H4 (cell line): ENCODE data around the gene CAPN5. TPM values are rescaled to one million over a fixed set of nuclear protein-coding genes. Genes with fewer than 3 reads are reported as not detected.

Experiments used
- DNase-seq: peaks from one replicate; pipeline ENCODE4 v3.0.0-alpha.2; 2015; ENCODE audit warnings: low spot score
- total RNA-seq: library from RNA; depleted of rRNA; stranded (reverse); fragments of >200 nt; shearing (Covaris generic); gene quantifications from 2 replicates; pipeline ENCODE4 v1.2.3, GENCODE V29; 2014

The CAPN5 gene
- total RNA-seq, 1 experiment from 2014 or later = 4.5 TPM

- no peak for DNase-seq
Observed at GRCh38 chr11:77118971-77119370, 52.2 kb downstream of the CAPN5 start.

- DNase-seq = no peak
Observed at GRCh38 chr11:77119531-77119936, 52.8 kb downstream of the CAPN5 start.

GRCh38 chr11:77120571-77120970, 53.8 kb downstream of the CAPN5 start:
- no peak for DNase-seq

- DNase-seq = no peak
Observed at GRCh38 chr11:77121096-77121640, 54.4 kb downstream of the CAPN5 start.

GRCh38 chr11:77121876-77122575, 55.3 kb downstream of the CAPN5 start:
- no peak for DNase-seq

- DNase-seq = no peak
Observed at GRCh38 chr11:77122576-77123212, 55.9 kb downstream of the CAPN5 start.

- DNase-seq = no peak
Observed at GRCh38 chr11:77123591-77123990, 56.8 kb downstream of the CAPN5 start.

GRCh38 chr11:77124041-77124440, 57.3 kb downstream of the CAPN5 start:
- DNase-seq = no peak

- no peak for DNase-seq
Observed at GRCh38 chr11:77124488-77124887, 57.7 kb downstream of the CAPN5 start.

- DNase-seq = no peak
Observed at GRCh38 chr11:77125191-77125590, 58.4 kb downstream of the CAPN5 start.

GRCh38 chr11:77125695-77126094, 58.9 kb downstream of the CAPN5 start:
- no peak for DNase-seq

- DNase-seq = no peak
Observed at GRCh38 chr11:77126156-77126775, 59.5 kb downstream of the CAPN5 start.

GRCh38 chr11:77126861-77127234, 60.1 kb downstream of the CAPN5 start:
- no peak for DNase-seq

GRCh38 chr11:77127235-77127911, 60.6 kb downstream of the CAPN5 start:
- no peak for DNase-seq

- DNase-seq = no peak
Observed at GRCh38 chr11:77127920-77128691, 61.3 kb downstream of the CAPN5 start, which contains the start of gene MYO7A. TSS of gene MYO7A (plus strand) at chr11:77128246. CDS start at chr11:77130635, 2,389 bp downstream.

GRCh38 chr11:77129069-77129841, 62.5 kb downstream of the CAPN5 start:
- no peak for DNase-seq

- DNase-seq = no peak
Observed at GRCh38 chr11:77129842-77130756, 63.3 kb downstream of the CAPN5 start.

GRCh38 chr11:77130763-77131513, 64.2 kb downstream of the CAPN5 start:
- no peak for DNase-seq

GRCh38 chr11:77131560-77131959, 64.8 kb downstream of the CAPN5 start:
- no peak for DNase-seq
